Nephron (organoid): ENCODE results near the gene RGMB.

ENCODE experiments used
- H3K27ac Mint-ChIP-seq, 3 experiments: 2 replicates each; pipeline ENCODE4 v1.8.0; 2020; ENCODE audit warnings: mixed read lengths in 3 of 3, mild to moderate bottlenecking in 2 of 3, moderate library complexity in 1 of 3
- H3K27me3 Mint-ChIP-seq: 2 replicates; pipeline ENCODE4 v1.8.0; 2021; ENCODE audit warnings: low read depth, mild to moderate bottlenecking, moderate library complexity, mixed read lengths
- H3K36me3 Mint-ChIP-seq: 2 replicates; pipeline ENCODE4 v1.8.0; 2020; ENCODE audit warnings: low read depth, mixed read lengths
- H3K4me1 Mint-ChIP-seq: 2 replicates; pipeline ENCODE4 v1.8.0; 2020; ENCODE audit warnings: mixed read lengths
- H3K4me3 Mint-ChIP-seq, 3 experiments: 2 replicates each; pipeline ENCODE4 v1.8.0; 2020; ENCODE audit warnings: mild to moderate bottlenecking in 3 of 3, mixed read lengths in 3 of 3, moderate library complexity in 2 of 3
- H3K9me3 Mint-ChIP-seq: 2 replicates; pipeline ENCODE4 v1.8.0; 2020; ENCODE audit warnings: mixed read lengths
- CTCF ChIP-seq, 3 experiments: fragments of 200-600 bp; sonication (generic); IDR thresholded peaks; one replicate each; pipeline ENCODE4 v1.5.0; 2021; ENCODE audit warnings: antibody characterized with exemption in 3 of 3; ENCODE audit not compliant: unreplicated experiment in 3 of 3

Gene RGMB

GRCh38 chr5:98810206-98810605, 36.7 kb downstream of the RGMB start:
- Mint-ChIP-seq H3K4me1 (no peaks in the 10 kb centered on the region), H3K36me3 (peaks cover 21% of the 10 kb centered on the region), H3K27ac (no peak overlapping the region), H3K9me3 (peaks cover 34% of the 10 kb centered on the region), H3K27me3 (no peaks in the 10 kb centered on the region), H3K4me3 (no peak overlapping the region)
- TF ChIP-seq CTCF (IDR thresholded peaks at IDR 0.05; ENCODE audit: unreplicated experiment in 3 of 3) = no peak

- no peak overlapping the region for H3K4me3 Mint-ChIP-seq
- no peaks in the 10 kb centered on the region for H3K36me3 Mint-ChIP-seq
Measured at GRCh38 chr5:98813755-98814154, 40.3 kb downstream of the RGMB start.

GRCh38 chr5:98816582-98817222, 43.2 kb downstream of the RGMB start:
- Mint-ChIP-seq H3K4me1 (no peaks in the 10 kb centered on the region), H3K27ac (no peak overlapping the region), H3K9me3 (peaks cover 19% of the 10 kb centered on the region), H3K4me3 (no peak overlapping the region), H3K27me3 (no peaks in the 10 kb centered on the region), H3K36me3 (no peaks in the 10 kb centered on the region)
- TF ChIP-seq CTCF (IDR thresholded peaks at IDR 0.05; ENCODE audit: unreplicated experiment in 3 of 3) = no peak

More at GRCh38 chr5:98813755-98814154, 40.3 kb downstream of the RGMB start:
- Mint-ChIP-seq H3K27me3 (no peaks in the 10 kb centered on the region), H3K9me3 (peaks cover 3% of the 10 kb centered on the region), H3K4me1 (no peaks in the 10 kb centered on the region), H3K27ac (no peak overlapping the region)
- TF ChIP-seq CTCF (IDR thresholded peaks at IDR 0.05; ENCODE audit: unreplicated experiment in 3 of 3) = no peak

GRCh38 chr5:98825582-98826375, 52.3 kb downstream of the RGMB start:
- Mint-ChIP-seq H3K9me3 (peaks cover 13% of the 10 kb centered on the region), H3K4me1 (no peaks in the 10 kb centered on the region), H3K36me3 (no peaks in the 10 kb centered on the region), H3K27me3 (no peaks in the 10 kb centered on the region), H3K27ac (no peak overlapping the region), H3K4me3 (no peak overlapping the region)
- TF ChIP-seq CTCF (IDR thresholded peaks at IDR 0.05; ENCODE audit: unreplicated experiment in 3 of 3) = no peak

GRCh38 chr5:98827161-98827560, 53.7 kb downstream of the RGMB start:
- H3K9me3 Mint-ChIP-seq = peaks cover 4% of the 10 kb centered on the region
- H3K27me3 Mint-ChIP-seq = no peaks in the 10 kb centered on the region

More at GRCh38 chr5:98827161-98827560, 53.7 kb downstream of the RGMB start:
- H3K4me1 Mint-ChIP-seq = no peaks in the 10 kb centered on the region
- TF ChIP-seq CTCF (IDR thresholded peaks at IDR 0.05; ENCODE audit: unreplicated experiment in 3 of 3) = peak; percentile 49 to 59 (median 51)
- H3K4me3 Mint-ChIP-seq = no peak overlapping the region
- H3K27ac Mint-ChIP-seq = no peak overlapping the region
- no peaks in the 10 kb centered on the region for H3K36me3 Mint-ChIP-seq
